Measurements from ENCODE around the gene C4orf17.
"Not testable (repeated sequence)": the region's sequence is repeated elsewhere in the genome, so short reads cannot be mapped to it uniquely, and the experiment has no call there.

Gene C4orf17

GRCh38 chr4:99510721-99511120 is at the start of gene C4orf17:
Gene C4orf17, plus strand, starts transcription at chr4:99511021. Its CDS starts 2,061 bp downstream, at chr4:99513082.
- Histone ChIP-seq H3K36me3 (ENCODE audit: insufficient read depth, low read length) (no peaks in the 10 kb centered on the region), H3K4me1 (ENCODE audit: insufficient read depth, low read length) (no peaks in the 10 kb centered on the region), H3K9me3 (ENCODE audit: low read length) (no peaks in the 10 kb centered on the region), H3K27me3 (ENCODE audit: insufficient read depth, low read length) (peaks cover 3% of the 10 kb centered on the region), H3K4me3 (ENCODE audit: low read length) (no peak within 1 kb of the TSS), H2AFZ (ENCODE audit: low read depth, low read length) (no peak within 1 kb of the TSS)

GRCh38 chr4:99461623-99462401 is 49.0 kb upstream of the C4orf17 start:
- Histone ChIP-seq H3K27me3 (ENCODE audit: insufficient read depth, low read length) (no peaks in the 10 kb centered on the region), H3K4me1 (ENCODE audit: insufficient read depth, low read length) (peaks cover 7% of the 10 kb centered on the region), H3K9me3 (ENCODE audit: low read length) (no peaks in the 10 kb centered on the region), H3K36me3 (ENCODE audit: insufficient read depth, low read length) (no peaks in the 10 kb centered on the region), H2AFZ (ENCODE audit: low read depth, low read length) (no peak overlapping the region), H3K4me3 (ENCODE audit: low read length) (no peak overlapping the region)

GRCh38 chr4:99462875-99463464 is 47.9 kb upstream of the C4orf17 start:
- Histone ChIP-seq H2AFZ (ENCODE audit: low read depth, low read length) (no peak overlapping the region), H3K4me3 (ENCODE audit: low read length) (no peak overlapping the region), H3K36me3 (ENCODE audit: insufficient read depth, low read length) (no peaks in the 10 kb centered on the region), H3K27me3 (ENCODE audit: insufficient read depth, low read length) (no peaks in the 10 kb centered on the region), H3K9me3 (ENCODE audit: low read length) (no peaks in the 10 kb centered on the region), H3K4me1 (ENCODE audit: insufficient read depth, low read length) (peaks cover 18% of the 10 kb centered on the region)

GRCh38 chr4:99463566-99463965 is 47.3 kb upstream of the C4orf17 start:
- peaks cover 24% of the 10 kb centered on the region for H3K4me1 ChIP-seq (ENCODE audit: insufficient read depth, low read length)

GRCh38 chr4:99467887-99468286 is 42.9 kb upstream of the C4orf17 start:
- H3K9me3 ChIP-seq (ENCODE audit: low read length): no peaks in the 10 kb centered on the region

More at GRCh38 chr4:99463566-99463965, 47.3 kb upstream of the C4orf17 start:
- Histone ChIP-seq H3K27me3 (ENCODE audit: insufficient read depth, low read length) (no peaks in the 10 kb centered on the region), H3K36me3 (ENCODE audit: insufficient read depth, low read length) (no peaks in the 10 kb centered on the region), H3K9me3 (ENCODE audit: low read length) (no peaks in the 10 kb centered on the region), H2AFZ (ENCODE audit: low read depth, low read length) (peak overlapping the region; percentile 32), H3K4me3 (ENCODE audit: low read length) (no peak overlapping the region)

GRCh38 chr4:99468889-99469288 is 41.9 kb upstream of the C4orf17 start:
- Histone ChIP-seq H3K4me3 (ENCODE audit: low read length) (no peak overlapping the region), H3K9me3 (ENCODE audit: low read length) (no peaks in the 10 kb centered on the region), H3K4me1 (ENCODE audit: insufficient read depth, low read length) (peaks cover 35% of the 10 kb centered on the region), H3K27me3 (ENCODE audit: insufficient read depth, low read length) (no peaks in the 10 kb centered on the region), H3K36me3 (ENCODE audit: insufficient read depth, low read length) (no peaks in the 10 kb centered on the region), H2AFZ (ENCODE audit: low read depth, low read length) (peak overlapping the region; percentile 89)

More at GRCh38 chr4:99467887-99468286, 42.9 kb upstream of the C4orf17 start:
- peak overlapping the region; percentile 89 for H2AFZ ChIP-seq (ENCODE audit: low read depth, low read length)
- H3K27me3 ChIP-seq (ENCODE audit: insufficient read depth, low read length): no peaks in the 10 kb centered on the region
- peaks cover 35% of the 10 kb centered on the region for H3K4me1 ChIP-seq (ENCODE audit: insufficient read depth, low read length)
- peak overlapping the region; percentile 27 for H3K4me3 ChIP-seq (ENCODE audit: low read length)
- H3K36me3 ChIP-seq (ENCODE audit: insufficient read depth, low read length): no peaks in the 10 kb centered on the region

GRCh38 chr4:99471349-99471748 is 39.5 kb upstream of the C4orf17 start:
- Histone ChIP-seq H3K27me3 (ENCODE audit: insufficient read depth, low read length) (no peaks in the 10 kb centered on the region), H3K9me3 (ENCODE audit: low read length) (no peaks in the 10 kb centered on the region), H3K4me3 (ENCODE audit: low read length) (no peak overlapping the region), H2AFZ (ENCODE audit: low read depth, low read length) (no peak overlapping the region), H3K4me1 (ENCODE audit: insufficient read depth, low read length) (peaks cover 35% of the 10 kb centered on the region), H3K36me3 (ENCODE audit: insufficient read depth, low read length) (no peaks in the 10 kb centered on the region)

GRCh38 chr4:99471896-99472295 is 38.9 kb upstream of the C4orf17 start:
- Histone ChIP-seq H3K36me3 (ENCODE audit: insufficient read depth, low read length) (no peaks in the 10 kb centered on the region), H3K27me3 (ENCODE audit: insufficient read depth, low read length) (no peaks in the 10 kb centered on the region), H2AFZ (ENCODE audit: low read depth, low read length) (no peak overlapping the region), H3K9me3 (ENCODE audit: low read length) (no peaks in the 10 kb centered on the region), H3K4me1 (ENCODE audit: insufficient read depth, low read length) (peaks cover 30% of the 10 kb centered on the region), H3K4me3 (ENCODE audit: low read length) (no peak overlapping the region)

- Histone ChIP-seq H3K4me1 (ENCODE audit: insufficient read depth, low read length) (peaks cover 18% of the 10 kb centered on the region), H3K4me3 (ENCODE audit: low read length) (no peak overlapping the region), H3K36me3 (ENCODE audit: insufficient read depth, low read length) (no peaks in the 10 kb centered on the region), H3K27me3 (ENCODE audit: insufficient read depth, low read length) (no peaks in the 10 kb centered on the region), H3K9me3 (ENCODE audit: low read length) (no peaks in the 10 kb centered on the region), H2AFZ (ENCODE audit: low read depth, low read length) (no peak overlapping the region)
These were observed 37.7 kb upstream of the C4orf17 start for GRCh38 chr4:99473131-99473530.

- H3K36me3 ChIP-seq (ENCODE audit: insufficient read depth, low read length): no peaks in the 10 kb centered on the region
These were observed 27.2 kb upstream of the C4orf17 start for GRCh38 chr4:99483636-99484035.

GRCh38 chr4:99485212-99485611 is 25.6 kb upstream of the C4orf17 start:
- H3K27me3 ChIP-seq (ENCODE audit: insufficient read depth, low read length): no peaks in the 10 kb centered on the region
- no peak overlapping the region for H3K4me3 ChIP-seq (ENCODE audit: low read length)
- H2AFZ ChIP-seq (ENCODE audit: low read depth, low read length): no peak overlapping the region
- H3K36me3 ChIP-seq (ENCODE audit: insufficient read depth, low read length): no peaks in the 10 kb centered on the region
- no peaks in the 10 kb centered on the region for H3K4me1 ChIP-seq (ENCODE audit: insufficient read depth, low read length)
- H3K9me3 ChIP-seq (ENCODE audit: low read length): peaks cover 7% of the 10 kb centered on the region

More at GRCh38 chr4:99483636-99484035, 27.2 kb upstream of the C4orf17 start:
- Histone ChIP-seq H2AFZ (ENCODE audit: low read depth, low read length) (no peak overlapping the region), H3K4me3 (ENCODE audit: low read length) (no peak overlapping the region), H3K27me3 (ENCODE audit: insufficient read depth, low read length) (no peaks in the 10 kb centered on the region), H3K9me3 (ENCODE audit: low read length) (peaks cover 7% of the 10 kb centered on the region), H3K4me1 (ENCODE audit: insufficient read depth, low read length) (no peaks in the 10 kb centered on the region)

- H3K27me3 ChIP-seq (ENCODE audit: insufficient read depth, low read length); H3K36me3 ChIP-seq (ENCODE audit: insufficient read depth, low read length); H2AFZ ChIP-seq (ENCODE audit: low read depth, low read length); H3K4me3 ChIP-seq (ENCODE audit: low read length); H3K4me1 ChIP-seq (ENCODE audit: insufficient read depth, low read length); H3K9me3 ChIP-seq (ENCODE audit: low read length): not testable (repeated sequence)
These were observed 24.2 kb upstream of the C4orf17 start for GRCh38 chr4:99486648-99487047.

GRCh38 chr4:99490286-99490685 is 20.5 kb upstream of the C4orf17 start:
- peaks cover 4% of the 10 kb centered on the region for H3K9me3 ChIP-seq (ENCODE audit: low read length)
- H3K4me1 ChIP-seq (ENCODE audit: insufficient read depth, low read length): no peaks in the 10 kb centered on the region
- H3K36me3 ChIP-seq (ENCODE audit: insufficient read depth, low read length): no peaks in the 10 kb centered on the region
- H3K4me3 ChIP-seq (ENCODE audit: low read length): no peak overlapping the region
- H3K27me3 ChIP-seq (ENCODE audit: insufficient read depth, low read length): no peaks in the 10 kb centered on the region
- H2AFZ ChIP-seq (ENCODE audit: low read depth, low read length): no peak overlapping the region

All from neuron (in vitro differentiated cells).